HL-60 (cell line): ENCODE results near the gene CHD1.

Experiments used
- DNase-seq, 2 experiments: peaks; one replicate each; pipeline ENCODE4 v3.0.0-alpha.2; 2010 to 2020; ENCODE audit warnings: low read depth in 1 of 2, low spot score in 1 of 2
- H3K27ac ChIP-seq: fragments of 250-450 bp; sonication (Bioruptor Pico); replicated peaks from 2 replicates; pipeline ENCODE4 v1.5.1; 2020; ENCODE audit warnings: mild to moderate bottlenecking, moderate library complexity
- H3K27me3 ChIP-seq: fragments of 250-450 bp; sonication (Bioruptor Pico); 2 replicates; pipeline ENCODE4 v1.5.1; 2021; ENCODE audit warnings: mild to moderate bottlenecking, moderate library complexity; ENCODE audit not compliant: insufficient read depth, poor library complexity, severe bottlenecking
- H3K4me3 ChIP-seq: replicated peaks from 2 replicates; pipeline ENCODE4 v1.5.1; 2011; ENCODE audit warnings: mild to moderate bottlenecking, control low read depth, low read length; ENCODE audit not compliant: insufficient read depth
- GABPA ChIP-seq: IDR thresholded peaks from 2 replicates; pipeline ENCODE4 v1.6.1; 2012; ENCODE audit warnings: low read depth
- POLR2AphosphoS5 ChIP-seq: IDR thresholded peaks from 2 replicates; pipeline ENCODE4 v1.6.1; 2012; ENCODE audit warnings: low read depth
- REST ChIP-seq: IDR thresholded peaks from 2 replicates; pipeline ENCODE4 v1.6.1; 2012; ENCODE audit warnings: low read depth; ENCODE audit not compliant: insufficient replicate concordance
- SPI1 ChIP-seq: IDR thresholded peaks from 2 replicates; pipeline ENCODE4 v1.6.1; 2012; ENCODE audit warnings: low read depth, mild to moderate bottlenecking, borderline replicate concordance
- TF ChIP-seq, protein P1 (sequence below): IDR thresholded peaks from one replicate; pipeline ENCODE4 v1.5.1; 2011; ENCODE audit warnings: low read length, control low read depth, inconsistent platforms; ENCODE audit not compliant: insufficient read depth

CHD1 gene

DNA sequence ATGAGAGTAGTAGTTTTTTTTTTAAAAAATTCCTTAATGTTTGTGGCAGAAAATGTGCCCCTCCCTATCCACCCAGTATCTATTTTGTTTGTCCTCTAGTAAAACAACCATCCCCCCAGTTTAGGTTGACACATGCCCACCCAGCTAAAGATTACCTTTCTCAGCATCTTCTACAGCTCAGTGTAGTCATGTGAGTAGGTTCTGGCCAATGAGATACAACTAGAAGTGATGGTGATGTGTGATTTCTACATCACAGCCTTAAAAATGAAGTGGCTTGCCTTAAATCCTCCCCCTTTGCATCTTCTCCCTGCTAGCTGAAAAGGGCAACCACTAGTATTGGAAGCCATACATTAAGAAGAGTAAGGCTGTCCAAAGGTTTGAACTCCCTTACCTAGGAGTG is 14.9 kb downstream of the CHD1 start:
- no peaks in the 10 kb centered on the region for H3K27me3 ChIP-seq
- no peak overlapping the region for H3K27ac ChIP-seq
- DNase-seq = no peak
- H3K4me3 ChIP-seq = no peak overlapping the region
- TF ChIP-seq GABPA = no peak
- TF ChIP-seq, protein P1, sequence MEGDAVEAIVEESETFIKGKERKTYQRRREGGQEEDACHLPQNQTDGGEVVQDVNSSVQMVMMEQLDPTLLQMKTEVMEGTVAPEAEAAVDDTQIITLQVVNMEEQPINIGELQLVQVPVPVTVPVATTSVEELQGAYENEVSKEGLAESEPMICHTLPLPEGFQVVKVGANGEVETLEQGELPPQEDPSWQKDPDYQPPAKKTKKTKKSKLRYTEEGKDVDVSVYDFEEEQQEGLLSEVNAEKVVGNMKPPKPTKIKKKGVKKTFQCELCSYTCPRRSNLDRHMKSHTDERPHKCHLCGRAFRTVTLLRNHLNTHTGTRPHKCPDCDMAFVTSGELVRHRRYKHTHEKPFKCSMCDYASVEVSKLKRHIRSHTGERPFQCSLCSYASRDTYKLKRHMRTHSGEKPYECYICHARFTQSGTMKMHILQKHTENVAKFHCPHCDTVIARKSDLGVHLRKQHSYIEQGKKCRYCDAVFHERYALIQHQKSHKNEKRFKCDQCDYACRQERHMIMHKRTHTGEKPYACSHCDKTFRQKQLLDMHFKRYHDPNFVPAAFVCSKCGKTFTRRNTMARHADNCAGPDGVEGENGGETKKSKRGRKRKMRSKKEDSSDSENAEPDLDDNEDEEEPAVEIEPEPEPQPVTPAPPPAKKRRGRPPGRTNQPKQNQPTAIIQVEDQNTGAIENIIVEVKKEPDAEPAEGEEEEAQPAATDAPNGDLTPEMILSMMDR = no peak
- no peak for TF ChIP-seq POLR2AphosphoS5
- no peak for TF ChIP-seq SPI1
- no peak for TF ChIP-seq REST

DNA sequence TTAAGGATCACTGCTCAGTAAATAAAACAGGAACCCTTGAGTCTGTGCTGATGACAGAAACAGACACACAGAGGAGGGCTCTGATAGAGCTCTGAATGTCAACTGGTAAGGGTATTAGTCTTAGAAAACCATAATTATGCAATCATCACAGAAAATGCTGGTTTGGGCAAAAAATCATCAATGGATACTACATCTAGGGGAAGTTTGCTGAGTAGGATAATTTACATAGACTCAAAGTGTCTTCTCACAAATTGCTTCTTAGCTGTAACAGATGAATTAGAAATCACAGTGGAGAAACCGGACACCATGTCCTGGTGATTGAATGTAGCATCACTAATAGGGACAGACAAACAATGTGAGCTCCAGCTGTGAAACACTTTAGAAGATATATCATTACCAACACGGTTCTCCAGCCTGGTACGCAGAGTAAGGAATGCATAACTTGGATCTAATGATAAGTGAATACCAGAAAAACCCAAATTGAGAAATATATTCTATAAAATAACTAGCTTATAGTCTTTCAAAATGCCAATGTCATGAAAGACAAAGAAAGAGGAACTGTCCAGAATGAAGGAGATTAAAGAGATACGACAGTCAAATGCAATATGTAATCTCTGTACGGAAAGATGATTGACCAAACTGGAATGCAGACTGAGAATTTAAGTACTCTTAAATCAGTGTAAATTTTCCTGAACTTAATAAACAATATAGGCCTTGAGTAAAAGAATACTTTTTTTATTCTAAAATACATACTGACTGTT is 17.3 kb downstream of the CHD1 start:
- H3K27me3 ChIP-seq = no peaks in the 10 kb centered on the region
- H3K27ac ChIP-seq = no peak overlapping the region
- DNase-seq = no peak
- peak; percentile 73 for TF ChIP-seq SPI1
- TF ChIP-seq, protein P1 = no peak
- H3K4me3 ChIP-seq = no peak overlapping the region

GRCh38 chr5:98909363-98909762 is 19.4 kb downstream of the CHD1 start:
- no peak for DNase-seq
- TF ChIP-seq SPI1 (no peak), GABPA (no peak), POLR2AphosphoS5 (no peak), REST (no peak)
- TF ChIP-seq, protein P1 = no peak
- no peaks in the 10 kb centered on the region for H3K27me3 ChIP-seq

DNA sequence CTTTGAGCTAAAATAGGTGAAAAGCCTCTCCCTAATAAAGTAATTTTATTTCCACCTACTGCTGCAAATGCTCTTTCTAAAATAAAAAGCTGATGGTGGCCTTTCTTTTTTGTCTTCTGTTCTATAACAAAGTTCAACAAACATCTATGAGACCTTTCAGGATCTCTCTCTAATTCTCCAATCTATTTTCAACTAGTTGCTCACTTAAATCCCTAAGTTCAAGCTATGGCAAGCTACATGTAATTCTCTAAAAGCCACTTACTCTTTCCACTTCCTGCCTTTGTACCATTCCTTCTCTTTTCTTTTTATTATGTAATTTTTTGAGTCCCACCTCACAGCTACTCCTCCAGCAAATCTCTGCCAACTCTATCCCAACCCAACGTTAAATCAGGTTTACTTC is 20.9 kb downstream of the CHD1 start:
- TF ChIP-seq GABPA = no peak
- TF ChIP-seq POLR2AphosphoS5 = no peak
- no peak for TF ChIP-seq REST
- no peak for TF ChIP-seq SPI1
- TF ChIP-seq, protein P1 = no peak
- Histone ChIP-seq H3K4me3 (no peak overlapping the region), H3K27ac (no peak overlapping the region), H3K27me3 (no peaks in the 10 kb centered on the region)
- no peak for DNase-seq

More at GRCh38 chr5:98909363-98909762, 19.4 kb downstream of the CHD1 start:
- Histone ChIP-seq H3K27ac (no peak overlapping the region), H3K4me3 (no peak overlapping the region)
